ENCODE results near the gene DNLZ.

Gene DNLZ

DNA sequence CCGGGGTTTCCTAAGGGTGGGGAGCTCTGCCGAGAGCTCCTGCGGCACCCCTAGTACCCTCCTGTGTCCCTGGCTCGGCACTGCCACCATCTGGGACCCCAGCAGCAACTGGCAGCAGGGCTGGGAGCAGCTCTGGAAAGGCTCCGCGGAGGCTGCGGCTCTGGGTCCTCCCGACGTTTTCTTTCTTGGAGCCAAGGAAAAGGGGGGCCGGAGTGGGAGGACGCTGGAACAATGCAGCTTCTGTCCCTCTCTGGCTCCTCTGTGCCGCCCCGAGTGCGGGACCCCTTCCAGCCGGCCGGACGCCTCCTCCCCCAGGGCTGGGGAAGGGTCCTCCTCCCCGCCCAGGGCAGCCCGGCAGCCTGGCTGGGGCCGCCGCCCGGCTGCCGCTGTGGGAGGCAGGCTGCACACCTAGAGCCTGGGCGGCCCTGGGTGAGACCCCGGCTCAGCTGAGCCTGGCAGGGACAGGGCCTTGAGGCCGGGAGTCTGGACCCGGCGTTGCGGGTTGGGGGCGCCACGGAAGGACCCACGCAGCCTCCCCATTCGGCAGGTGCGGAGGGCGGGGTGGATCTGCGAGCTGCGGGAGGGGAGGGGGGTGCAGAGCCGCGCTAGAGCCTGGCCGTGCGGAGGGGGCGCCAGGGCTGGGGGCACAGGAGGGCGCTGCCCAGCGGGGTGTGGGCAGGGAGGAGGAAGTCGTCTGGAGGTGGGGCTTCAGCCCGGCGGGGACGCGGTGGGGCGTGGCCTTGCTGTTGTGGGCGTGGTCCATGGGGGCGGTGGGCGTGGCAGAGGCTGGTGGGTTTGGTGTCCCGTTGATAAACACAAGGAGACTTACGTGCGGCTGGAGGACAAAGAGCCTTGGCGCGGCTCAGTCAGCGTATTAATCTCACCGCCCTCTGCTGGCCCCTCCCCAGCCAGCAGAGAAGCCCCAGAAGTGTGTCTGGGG, 21.1 kb downstream of the DNLZ start:
- TF ChIP-seq POLR2AphosphoS5 (IDR thresholded peaks at IDR 0.05; ENCODE audit: low read depth, low read length) (no peak), POLR2A (IDR thresholded peaks at IDR 0.05; ENCODE audit: low read depth, low read length) (no peak), SPI1 (IDR thresholded peaks at IDR 0.05; ENCODE audit: low read depth, low read length) (no peak)
- FAIRE-seq (no peak), DNase-seq (ENCODE audit: insufficient read length, low spot score) (peak; percentile 80)

DNA sequence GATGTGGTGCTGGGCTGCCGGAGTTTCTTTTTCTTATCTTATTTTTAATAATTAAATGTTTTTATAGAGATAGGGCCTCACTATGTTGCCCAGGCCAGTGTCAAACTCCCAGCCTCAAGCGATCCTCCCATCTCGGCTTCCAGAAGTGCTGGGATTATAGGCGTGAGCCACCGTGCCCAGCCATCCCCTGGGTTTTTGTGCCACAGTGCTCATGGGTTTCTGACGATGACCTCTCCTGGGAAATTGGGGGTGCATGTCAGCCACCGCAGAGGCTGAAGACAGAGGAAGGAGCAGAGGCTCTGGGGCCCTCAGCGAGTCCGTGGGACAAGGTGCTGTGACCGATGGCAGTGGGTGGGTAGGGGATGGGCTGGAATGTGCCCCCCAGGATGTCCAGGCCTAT, 21.8 kb downstream of the DNLZ start:
- DNase-seq (ENCODE audit: insufficient read length, low spot score), result no peak
- TF ChIP-seq POLR2AphosphoS5 (IDR thresholded peaks at IDR 0.05; ENCODE audit: low read depth, low read length), result no peak
- TF ChIP-seq POU2F2 (IDR thresholded peaks at IDR 0.05; ENCODE audit: low read depth, low read length), result no peak
- no peak for TF ChIP-seq PAX5 (IDR thresholded peaks at IDR 0.05; ENCODE audit: insufficient read depth, low read length, severe bottlenecking)
- no peak for TF ChIP-seq TAF1 (IDR thresholded peaks at IDR 0.05; ENCODE audit: low read depth, low read length)
- TF ChIP-seq SPI1 (IDR thresholded peaks at IDR 0.05; ENCODE audit: low read depth, low read length), result no peak
- TF ChIP-seq POLR2A (IDR thresholded peaks at IDR 0.05; ENCODE audit: low read depth, low read length), result no peak
- FAIRE-seq, result no peak

DNA sequence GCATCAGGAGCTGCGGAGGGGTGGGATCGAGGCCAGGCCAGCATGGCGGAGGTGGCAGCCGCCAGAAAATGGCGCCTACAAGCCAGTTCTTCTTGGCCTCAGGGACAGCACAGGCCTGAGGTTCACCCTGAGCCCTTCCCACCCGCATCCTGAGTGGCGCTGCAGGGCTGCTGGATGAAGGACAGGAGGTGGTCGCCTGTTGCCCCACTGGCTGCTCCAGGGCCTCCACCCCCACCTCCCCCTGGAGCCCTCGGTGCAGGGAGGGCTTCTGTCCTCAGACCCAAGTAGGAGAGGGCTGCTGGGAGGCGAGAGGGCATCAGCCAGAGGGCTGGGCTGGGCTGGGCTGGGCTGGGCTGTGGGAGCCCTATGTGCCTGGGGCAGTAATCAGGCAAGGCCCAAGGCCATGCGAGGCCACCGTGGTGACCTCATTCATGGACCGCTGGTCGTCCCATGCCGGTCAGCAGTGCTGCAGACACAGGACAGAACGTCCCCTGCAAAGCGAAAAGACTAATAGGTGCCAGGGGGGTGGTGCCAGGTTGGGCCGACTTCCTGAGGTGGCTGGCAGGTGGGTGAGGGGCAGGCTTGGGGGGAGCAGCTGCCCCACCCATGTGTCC, 22.4 kb downstream of the DNLZ start:
- FAIRE-seq, result no peak
- DNase-seq (ENCODE audit: insufficient read length, low spot score), result no peak
- TF ChIP-seq POLR2AphosphoS5 (IDR thresholded peaks at IDR 0.05; ENCODE audit: low read depth, low read length) (no peak), SPI1 (IDR thresholded peaks at IDR 0.05; ENCODE audit: low read depth, low read length) (no peak), POLR2A (IDR thresholded peaks at IDR 0.05; ENCODE audit: low read depth, low read length) (no peak), PAX5 (IDR thresholded peaks at IDR 0.05; ENCODE audit: insufficient read depth, low read length, severe bottlenecking) (no peak), POU2F2 (IDR thresholded peaks at IDR 0.05; ENCODE audit: low read depth, low read length) (no peak), TAF1 (IDR thresholded peaks at IDR 0.05; ENCODE audit: low read depth, low read length) (no peak)

DNA sequence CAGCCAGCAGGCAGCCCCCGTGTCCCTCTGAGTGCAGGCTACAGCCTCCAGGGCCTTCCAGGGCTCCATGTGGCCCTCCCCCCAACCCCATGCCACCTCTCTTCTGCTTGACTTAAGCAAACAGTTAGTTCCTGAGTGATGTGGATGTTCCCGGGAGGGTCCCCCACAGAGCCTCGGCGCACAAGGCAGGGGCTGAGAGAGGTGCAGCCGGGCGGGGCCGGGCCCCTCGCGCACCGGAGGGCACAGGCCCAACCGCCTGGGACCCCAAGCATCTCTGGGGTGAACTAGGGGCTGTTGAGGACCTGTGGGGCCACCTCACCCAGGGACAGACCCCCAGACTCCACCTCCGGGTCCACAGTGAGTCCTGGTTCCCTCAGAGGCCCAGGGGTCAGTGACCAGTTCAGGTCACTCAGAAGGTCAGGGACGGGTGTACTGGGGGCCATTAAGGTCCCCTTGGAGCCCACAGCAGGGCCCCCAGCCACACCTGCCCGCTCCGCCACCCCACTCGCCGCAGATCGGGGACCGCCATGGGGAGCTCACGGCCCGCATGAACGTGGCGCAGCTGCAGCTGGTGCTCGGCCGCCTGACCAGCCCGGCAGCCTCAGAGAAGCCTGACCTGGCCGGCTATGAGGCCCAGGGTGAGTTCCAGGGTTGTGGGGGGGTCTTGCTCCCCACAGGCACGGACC, 23.0 kb downstream of the DNLZ start:
- FAIRE-seq, result no peak
- TF ChIP-seq POLR2AphosphoS5 (IDR thresholded peaks at IDR 0.05; ENCODE audit: low read depth, low read length) (no peak), POLR2A (IDR thresholded peaks at IDR 0.05; ENCODE audit: low read depth, low read length) (no peak), TAF1 (IDR thresholded peaks at IDR 0.05; ENCODE audit: low read depth, low read length) (no peak)
- DNase-seq (ENCODE audit: insufficient read length, low spot score), result no peak

DNA sequence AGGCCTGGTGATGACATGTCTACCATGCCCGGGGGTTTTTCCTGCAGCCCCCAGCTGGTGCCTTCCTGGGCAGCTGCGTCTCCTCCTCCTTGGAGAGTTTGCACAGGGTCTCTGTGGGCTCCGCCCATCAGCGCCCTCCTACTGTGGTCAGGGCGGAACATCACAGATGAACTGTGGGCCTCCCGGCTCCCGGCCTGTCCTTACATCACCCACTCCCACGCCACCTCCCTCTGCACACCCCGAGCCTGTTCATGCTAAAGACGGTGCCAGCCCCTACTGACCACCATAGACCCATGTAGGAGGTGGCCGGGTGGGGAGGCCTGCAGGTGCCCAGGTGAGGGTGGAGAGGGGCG, 23.6 kb downstream of the DNLZ start:
- no peak for FAIRE-seq
- DNase-seq (ENCODE audit: insufficient read length, low spot score), result no peak
- no peak for TF ChIP-seq POU2F2 (IDR thresholded peaks at IDR 0.05; ENCODE audit: low read depth, low read length)
- TF ChIP-seq POLR2AphosphoS5 (IDR thresholded peaks at IDR 0.05; ENCODE audit: low read depth, low read length), result no peak
- TF ChIP-seq SPI1 (IDR thresholded peaks at IDR 0.05; ENCODE audit: low read depth, low read length), result no peak
- no peak for TF ChIP-seq TAF1 (IDR thresholded peaks at IDR 0.05; ENCODE audit: low read depth, low read length)
- TF ChIP-seq POLR2A (IDR thresholded peaks at IDR 0.05; ENCODE audit: low read depth, low read length), result no peak
- TF ChIP-seq PAX5 (IDR thresholded peaks at IDR 0.05; ENCODE audit: insufficient read depth, low read length, severe bottlenecking), result no peak

DNA sequence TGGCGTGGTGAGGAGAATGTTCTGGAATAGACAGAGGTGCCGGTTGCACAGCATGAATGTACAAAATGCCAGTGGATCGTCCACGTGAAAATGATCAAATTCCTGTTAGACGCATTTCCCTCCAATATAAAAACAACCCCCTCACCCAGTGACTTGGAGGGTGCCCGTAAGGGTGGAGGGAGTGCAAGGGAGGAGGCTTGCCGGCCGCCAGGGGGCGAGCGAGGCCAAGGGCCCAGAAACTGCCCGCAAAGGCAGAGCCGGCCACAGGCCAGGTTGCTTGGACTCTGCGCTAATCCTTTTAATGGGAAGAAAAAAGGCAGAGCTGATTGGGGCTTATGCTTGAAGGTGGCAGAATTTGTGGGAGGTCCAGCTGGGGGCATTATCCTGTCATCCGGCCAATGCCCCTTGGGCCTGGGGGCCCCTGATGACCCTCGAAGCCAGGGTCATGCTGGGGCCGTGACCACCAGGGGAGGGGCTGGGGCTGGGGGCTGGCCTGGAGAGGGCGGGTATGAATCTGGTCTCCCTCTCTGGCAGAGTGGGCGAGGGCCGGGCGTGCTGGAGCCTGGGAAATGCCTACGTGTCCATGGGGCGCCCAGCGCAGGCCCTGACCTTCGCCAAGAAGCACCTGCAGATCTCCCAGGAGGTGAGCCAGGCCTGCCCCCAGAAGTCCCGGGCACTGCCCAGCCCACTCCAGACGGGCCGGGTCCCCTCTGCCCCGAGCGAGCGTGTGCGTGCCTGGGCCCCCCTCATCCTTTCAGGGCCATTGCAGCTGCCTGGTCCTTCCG, 24.2 kb downstream of the DNLZ start:
- no peak for FAIRE-seq
- TF ChIP-seq TAF1 (IDR thresholded peaks at IDR 0.05; ENCODE audit: low read depth, low read length), result no peak
- TF ChIP-seq PAX5 (IDR thresholded peaks at IDR 0.05; ENCODE audit: insufficient read depth, low read length, severe bottlenecking), result no peak
- no peak for TF ChIP-seq POLR2AphosphoS5 (IDR thresholded peaks at IDR 0.05; ENCODE audit: low read depth, low read length)
- TF ChIP-seq POU2F2 (IDR thresholded peaks at IDR 0.05; ENCODE audit: low read depth, low read length), result no peak
- TF ChIP-seq SPI1 (IDR thresholded peaks at IDR 0.05; ENCODE audit: low read depth, low read length), result no peak
- TF ChIP-seq POLR2A (IDR thresholded peaks at IDR 0.05; ENCODE audit: low read depth, low read length), result no peak
- peak; percentile 93 for DNase-seq (ENCODE audit: insufficient read length, low spot score)

DNA sequence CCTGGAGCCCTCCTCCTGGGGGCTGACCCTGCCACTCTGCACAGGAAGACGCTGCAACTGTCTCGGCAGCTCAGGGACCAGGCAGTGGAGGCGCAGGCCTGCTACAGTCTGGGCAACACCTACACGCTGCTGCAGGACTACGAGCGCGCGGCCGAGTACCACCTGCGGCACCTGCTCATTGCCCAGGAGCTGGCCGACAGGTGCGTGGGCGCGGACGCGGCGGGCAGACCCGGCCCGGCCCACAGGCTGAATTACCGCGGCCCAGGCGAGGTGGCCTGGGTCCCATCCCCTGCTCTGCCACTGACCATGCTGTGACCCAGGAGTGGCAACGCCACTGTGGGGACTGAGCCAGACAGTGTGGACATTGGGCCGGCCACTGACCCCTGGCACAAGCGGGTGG, 25.0 kb downstream of the DNLZ start:
- no peak for DNase-seq (ENCODE audit: insufficient read length, low spot score)
- TF ChIP-seq POLR2AphosphoS5 (IDR thresholded peaks at IDR 0.05; ENCODE audit: low read depth, low read length), result no peak
- TF ChIP-seq SPI1 (IDR thresholded peaks at IDR 0.05; ENCODE audit: low read depth, low read length), result no peak
- no peak for TF ChIP-seq TAF1 (IDR thresholded peaks at IDR 0.05; ENCODE audit: low read depth, low read length)
- TF ChIP-seq PAX5 (IDR thresholded peaks at IDR 0.05; ENCODE audit: insufficient read depth, low read length, severe bottlenecking), result no peak
- no peak for TF ChIP-seq POLR2A (IDR thresholded peaks at IDR 0.05; ENCODE audit: low read depth, low read length)
- TF ChIP-seq POU2F2 (IDR thresholded peaks at IDR 0.05; ENCODE audit: low read depth, low read length), result no peak
- no peak for FAIRE-seq

DNA sequence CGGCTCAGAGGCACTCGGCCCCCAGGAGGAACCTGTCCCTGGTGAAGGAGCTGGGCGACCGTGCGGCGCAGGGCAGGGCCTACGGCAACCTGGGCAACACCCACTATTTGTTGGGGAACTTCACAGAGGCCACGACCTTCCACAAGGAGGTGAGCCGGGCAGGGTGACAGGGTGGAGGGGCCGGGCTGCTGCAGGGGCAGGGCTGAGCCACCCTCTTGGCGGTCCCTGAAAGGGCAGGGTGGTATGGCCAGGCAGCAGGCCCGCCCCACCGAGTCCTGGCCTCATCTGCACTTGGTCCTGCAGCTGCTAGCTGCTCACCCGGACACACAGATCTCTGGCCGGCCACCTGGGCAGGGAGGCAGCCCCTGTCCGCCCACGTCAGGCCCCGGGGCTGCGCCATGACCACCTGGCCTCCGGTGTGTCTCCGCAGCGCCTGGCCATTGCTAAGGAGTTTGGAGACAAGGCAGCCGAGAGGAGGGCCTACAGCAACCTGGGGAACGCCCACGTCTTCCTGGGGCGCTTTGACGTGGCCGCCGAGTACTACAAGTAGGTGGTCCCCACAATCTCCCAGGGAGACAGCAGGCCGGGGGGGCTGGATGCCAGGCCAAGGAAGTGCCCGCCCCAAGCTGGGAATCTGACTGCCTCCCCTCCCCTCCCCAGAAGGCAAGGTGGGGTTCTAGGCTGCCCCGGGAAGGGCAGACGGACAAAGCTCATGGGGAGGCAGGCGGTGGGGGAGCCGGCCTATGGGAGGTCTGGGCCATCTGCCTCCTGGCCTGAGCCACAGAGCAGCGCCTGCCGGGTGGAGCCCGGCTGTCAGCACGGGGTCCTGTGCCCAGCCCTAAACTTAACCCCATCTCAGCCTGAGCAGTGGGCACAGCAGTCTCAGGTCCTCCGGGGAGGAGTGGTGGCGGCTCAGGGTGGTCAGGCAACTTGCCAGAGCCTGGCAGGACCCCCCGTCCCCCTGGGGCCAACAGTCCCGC, 25.8 kb downstream of the DNLZ start:
- TF ChIP-seq PAX5 (IDR thresholded peaks at IDR 0.05; ENCODE audit: insufficient read depth, low read length, severe bottlenecking), result no peak
- no peak for TF ChIP-seq TAF1 (IDR thresholded peaks at IDR 0.05; ENCODE audit: low read depth, low read length)
- DNase-seq (ENCODE audit: insufficient read length, low spot score) (no peak), FAIRE-seq (no peak)

Measured in GM12891 (cell line).